GM12892 (cell line): Measurements from ENCODE around the gene TFAP2C.

Experiments used
- POLR2A ChIP-seq: IDR thresholded peaks from 2 replicates; pipeline ENCODE4 v1.6.1; 2011; ENCODE audit warnings: low read depth, low read length, control low read depth
- POLR2AphosphoS5 ChIP-seq: IDR thresholded peaks from 2 replicates; pipeline ENCODE4 v1.6.1; 2011; ENCODE audit warnings: low read depth, low read length, control low read depth

DNA sequence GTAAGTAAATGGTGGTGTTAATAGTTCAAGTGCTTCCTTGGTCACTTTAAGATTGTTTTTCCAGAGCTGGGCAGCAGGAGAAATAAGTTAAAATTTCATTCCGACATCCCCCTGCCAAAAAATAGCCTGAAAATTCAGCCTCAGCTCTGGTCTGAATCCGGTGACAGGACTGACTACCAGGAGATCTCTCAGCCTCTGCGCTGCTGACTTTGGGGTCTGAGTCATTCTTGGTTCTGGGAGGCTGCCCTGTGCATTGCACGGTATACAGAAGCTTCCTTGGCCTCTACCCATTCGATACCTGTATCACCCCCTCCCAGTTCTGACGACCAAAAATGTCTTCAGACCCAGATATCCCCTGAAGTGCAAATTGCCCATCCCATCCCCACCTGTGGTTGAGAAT, 36.3 kb upstream of the TFAP2C start:
- no peak for TF ChIP-seq POLR2A
- TF ChIP-seq POLR2AphosphoS5, result no peak
